ENCODE data around the gene GOLPH3L. TPM values are rescaled to one million over a fixed set of nuclear protein-coding genes. Genes with fewer than 3 reads are reported as not detected.

Gene GOLPH3L
- total RNA-seq: 14.7 and 15.2 TPM in 2 replicates

GRCh38 chr1:150696995-150697927, at the start of gene GOLPH3L:
TSS of gene GOLPH3L (minus strand) at chr1:150697154. CDS start at chr1:150694838, 2,316 bp downstream.

DNA sequence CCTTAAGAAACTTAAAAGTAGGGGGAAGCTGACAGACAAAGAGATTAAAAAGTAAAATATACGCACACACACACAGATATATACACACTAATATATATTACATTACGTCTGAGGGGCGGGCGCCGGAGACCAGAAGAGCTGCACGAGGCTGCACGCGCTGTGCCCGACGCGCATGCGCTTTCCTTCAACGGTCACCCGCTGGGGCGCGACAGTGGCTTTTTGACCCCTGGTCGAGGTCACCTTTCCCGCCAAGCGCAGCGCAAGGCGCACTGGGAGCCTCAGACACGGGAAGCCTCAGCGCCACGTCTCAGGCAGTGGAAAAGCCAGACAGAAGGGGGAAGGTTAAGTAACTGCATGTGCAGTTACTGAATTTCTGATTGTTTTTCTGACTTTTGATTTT, 23.7 kb upstream of the GOLPH3L start, which contains the start of gene HORMAD1:
TSS of gene HORMAD1 (minus strand) at position 193 of the 400 bp plus-strand sequence. CDS start 1,390 bp downstream, outside the sequence.

GRCh38 chr1:150629115-150629928, 67.6 kb downstream of the GOLPH3L start, which contains the start of gene ENSA:
TSS of gene ENSA (minus strand) at chr1:150629612. CDS start at chr1:150629470, 142 bp downstream.

Small RNAs within 50 kb of the gene (small RNA-seq; reads per million reads assigned to genes)
- gene RF00015: not detected
- gene RF00561: not detected
- gene RNU6-1042P: not detected

Other genes starting within 250 kb of the GOLPH3L start
- 22.3 and 26.1 TPM in 2 replicates for gene TARS2, start 209.7 kb downstream of the GOLPH3L start, total RNA-seq
- 23.9 and 26.8 TPM in 2 replicates for gene ECM1, start 189.0 kb downstream of the GOLPH3L start, total RNA-seq
- not detected in 2 replicates for gene FALEC, start 181.4 kb downstream of the GOLPH3L start, total RNA-seq
- 36.2 and 42.3 TPM in 2 replicates for gene ADAMTSL4, start 147.7 kb downstream of the GOLPH3L start, total RNA-seq
- 203 and 308 TPM in 2 replicates for gene MCL1, start 117.5 kb downstream of the GOLPH3L start, total RNA-seq
- gene ENSA, start 67.5 kb downstream of the GOLPH3L start, total RNA-seq: 75.3 and 96.0 TPM in 2 replicates
- under 0.01 TPM in 1 of 2 replicates, not detected in the other for gene HORMAD1, start 23.7 kb upstream of the GOLPH3L start, total RNA-seq
- 3.3 and 5.5 TPM in 2 replicates for gene CTSS, start 68.6 kb upstream of the GOLPH3L start, total RNA-seq
- gene CTSK, start 111.1 kb upstream of the GOLPH3L start, total RNA-seq: 196 and 415 TPM in 2 replicates
- 42.3 and 42.6 TPM in 2 replicates for gene ARNT, start 179.4 kb upstream of the GOLPH3L start, total RNA-seq
- not detected in 2 replicates for gene CTXND2, start 190.0 kb upstream of the GOLPH3L start, total RNA-seq
- gene SETDB1, start 229.2 kb upstream of the GOLPH3L start, total RNA-seq: 32.7 and 35.8 TPM in 2 replicates